Endothelial cell of umbilical vein (primary cell): Measurements from ENCODE around the gene STK32A. TPM values are rescaled to one million over a fixed set of nuclear protein-coding genes. Genes with fewer than 3 reads are reported as not detected.

ENCODE experiments used
- BruUV-seq: library from RNA; stranded (reverse); fragments of 400-500 nt; replicated peaks from 2 replicates; lab custom pipeline; 2021; lab: Mats Ljungman, UMichigan
- CTCF ChIA-PET: fragments of 300-600, 350-600 bp; sonication (Branson Sonifier 250); formaldehyde crosslinking; loops from one replicate; lab custom pipeline; 2021; ENCODE audit warnings: antibody characterized with exemption, inconsistent platforms; lab: Charles Lee
- POLR2A ChIA-PET: fragments of 300-600, 350-600 bp; sonication (Branson Sonifier 250); formaldehyde crosslinking; loops from one replicate; lab custom pipeline; 2021; ENCODE audit warnings: antibody characterized with exemption, inconsistent platforms; lab: Charles Lee
- DNase-seq: peaks from one replicate; pipeline ENCODE4 v3.0.0-alpha.2; 2011; ENCODE audit warnings: low read depth, low spot score
- FAIRE-seq: peaks from 2 replicates; lab custom pipeline; 2011; peaks lifted over from hg19 to GRCh38; lab: Jason Lieb, UNC
- H2AFZ ChIP-seq: 2 replicates; pipeline ENCODE4 v1.6.0; 2012; ENCODE audit warnings: low read depth, low read length, control low read depth, inconsistent platforms
- H3K27ac ChIP-seq: 2 replicates; pipeline ENCODE4 v1.5.1; 2011; ENCODE audit warnings: low read depth, mild to moderate bottlenecking, control low read depth, low read length, moderate library complexity; ENCODE audit not compliant: insufficient read depth
- H3K27me3 ChIP-seq, 2 experiments: 2 replicates each; pipeline versions ENCODE4 v1.6.0 to v1.6.1; 2011; ENCODE audit warnings: low read length in 2 of 2, mixed read lengths in 1 of 2; ENCODE audit not compliant: control insufficient read depth in 2 of 2, insufficient read depth in 2 of 2
- H3K36me3 ChIP-seq, 2 experiments: 2 replicates in 1 of 2; 3 replicates in 1 of 2; pipeline ENCODE4 v1.5.1; 2011; ENCODE audit warnings: low read length in 2 of 2, mild to moderate bottlenecking in 1 of 2, moderate library complexity in 1 of 2; ENCODE audit not compliant: control insufficient read depth in 2 of 2, insufficient read depth in 2 of 2; ENCODE audit errors: extremely low read depth in 1 of 2
- H3K4me1 ChIP-seq: 3 replicates; pipeline ENCODE4 v1.5.1; 2011; ENCODE audit warnings: mild to moderate bottlenecking, low read length; ENCODE audit not compliant: control insufficient read depth, insufficient read depth; ENCODE audit errors: extremely low read depth
- H3K4me2 ChIP-seq: 2 replicates; pipeline ENCODE4 v1.6.1; 2011; ENCODE audit warnings: low read length, control low read depth, mixed read lengths; ENCODE audit not compliant: insufficient read depth
- H3K4me3 ChIP-seq, 3 experiments: fragments of 200-600 bp in 1 of 3; sonication (generic), shearing (Covaris generic) in 1 of 3; replicated peaks in 1 of 3; 2 replicates each; pipeline ENCODE4 v1.5.1; 2011 to 2016; ENCODE audit warnings: control low read depth in 3 of 3, low read length in 3 of 3, mild to moderate bottlenecking in 2 of 3, inconsistent platforms in 1 of 3, low read depth in 1 of 3, moderate library complexity in 1 of 3; ENCODE audit not compliant: insufficient read depth in 1 of 3
- H3K79me2 ChIP-seq: 2 replicates; pipeline ENCODE4 v1.6.0; 2012; ENCODE audit warnings: low read length, inconsistent platforms; ENCODE audit not compliant: control insufficient read depth, insufficient read depth
- H3K9ac ChIP-seq: replicated peaks from 2 replicates; pipeline ENCODE3; 2011; ENCODE audit warnings: low read length, control low read depth; ENCODE audit not compliant: insufficient read depth; ENCODE audit errors: extremely low read depth
- H3K9me1 ChIP-seq: replicated peaks from 3 replicates; pipeline ENCODE4 v1.6.0; 2011; ENCODE audit warnings: mild to moderate bottlenecking, low read length; ENCODE audit not compliant: control insufficient read depth, insufficient read depth; ENCODE audit errors: extremely low read depth
- H3K9me3 ChIP-seq: replicated peaks from 2 replicates; pipeline ENCODE4 v1.5.1; 2012; ENCODE audit warnings: low read length, inconsistent platforms; ENCODE audit not compliant: control insufficient read depth, insufficient read depth
- H4K20me1 ChIP-seq: replicated peaks from 2 replicates; pipeline ENCODE3; 2011; ENCODE audit warnings: mild to moderate bottlenecking, low read length; ENCODE audit not compliant: control insufficient read depth, insufficient read depth; ENCODE audit errors: extremely low read depth
- EZH2 ChIP-seq: IDR thresholded peaks from 2 replicates; pipeline ENCODE4 v1.6.1; 2012; ENCODE audit warnings: borderline replicate concordance, low read depth, mild to moderate bottlenecking, moderate library complexity, low read length, inconsistent platforms; ENCODE audit not compliant: severe bottlenecking
- FOS ChIP-seq: IDR thresholded peaks from 2 replicates; pipeline ENCODE4 v1.6.1; 2011; ENCODE audit warnings: mild to moderate bottlenecking, low read length, moderate library complexity, borderline replicate concordance; ENCODE audit not compliant: insufficient read depth
- GATA2 ChIP-seq: IDR thresholded peaks from 2 replicates; pipeline ENCODE4 v1.7.0; 2011; ENCODE audit warnings: low read depth, mild to moderate bottlenecking, moderate library complexity, mixed read lengths, low read length; ENCODE audit not compliant: insufficient read length, insufficient read depth
- JUN ChIP-seq: IDR thresholded peaks from 2 replicates; pipeline ENCODE4 v1.6.1; 2011; ENCODE audit warnings: borderline replicate concordance, low read depth; ENCODE audit not compliant: insufficient read length, insufficient read depth
- MAX ChIP-seq: IDR thresholded peaks from 2 replicates; pipeline ENCODE4 v1.6.1; 2011; ENCODE audit not compliant: insufficient read depth, insufficient read length
- MYC ChIP-seq: IDR thresholded peaks from one replicate; pipeline ENCODE4 v1.6.1; 2011; ENCODE audit warnings: mild to moderate bottlenecking, low read depth, low read length
- POLR2A ChIP-seq: IDR thresholded peaks from 2 replicates; pipeline ENCODE4 v1.6.1; 2012; ENCODE audit warnings: low read depth, mild to moderate bottlenecking, control low read depth, low read length
- POLR2AphosphoS5 ChIP-seq: IDR thresholded peaks from 2 replicates; pipeline ENCODE4 v1.6.1; 2012; ENCODE audit warnings: low read depth, mild to moderate bottlenecking, control low read depth, low read length, moderate library complexity; ENCODE audit not compliant: insufficient read depth
- dilution Hi-C: fragments of 300-500 bp; cut with MboI; formaldehyde crosslinking; loops from one replicate; pipeline ENCODE4 v1.15.0; 2019; ENCODE audit warnings: low sequenced_read_pairs; ENCODE audit not compliant: extremely low pct_ligation_motif_present
- intact Hi-C: fragments of 100-400 bp; cut with micrococcal nuclease; formaldehyde crosslinking; loops from one replicate; pipeline ENCODE4 v1.10.0; 2022
- polyA plus RNA-seq, 4 experiments: library from polyadenylated mRNA; depleted of rRNA in 3 of 4; stranded (reverse) in 3 of 4; unstranded in 1 of 4; fragments of >200 nt; gene quantifications; 2 replicates each; pipeline versions ENCODE4 v1.2.1 to v1.2.3, GENCODE V29; 2011 to 2012; ENCODE audit warnings: missing spikeins in 1 of 4
- total RNA-seq: library from RNA; stranded (reverse); gene quantifications from 2 replicates; pipeline ENCODE4 v1.2.3, GENCODE V29; 2021
- TF ChIP-seq, protein P1 (sequence below), 2 donors: IDR thresholded peaks; 1 replicate in 1 of 2; 2 replicates in 1 of 2; pipeline ENCODE4 v1.5.1; 2011; ENCODE audit warnings: low read length in 2 of 2, mild to moderate bottlenecking in 2 of 2, moderate library complexity in 2 of 2, control low read depth in 1 of 2, inconsistent platforms in 1 of 2, low read depth in 1 of 2; ENCODE audit not compliant: insufficient read depth in 1 of 2; ENCODE audit errors: extremely low read depth in 1 of 2

Gene STK32A
- total and polyA plus RNA-seq, 2 donors (not counting 3 experiments of a cell fraction or from before 2014, with no cell fraction given) = not detected

GRCh38 chr5:147391781-147392180 is 157.0 kb downstream of the STK32A start:
- ChIA-PET CTCF (interaction anchor here (0.6 to 6.6 kb wide), 29 partner anchors 9 to 858 kb away, joined by 3 to 63 read pairs (median 4); partner anchors contain the start of gene STK32A), POLR2A (interaction anchor here (0.7 kb wide), 1 partner anchor 22 kb away, joined by 3 read pairs; no protein-coding TSS in a partner anchor)
- Histone ChIP-seq H3K27ac (no peak overlapping the region), H3K36me3 (peaks cover 2 to 10% of the 10 kb centered on the region in 2 experiments), H4K20me1 (no peaks in the 10 kb centered on the region), H3K4me1 (peaks cover 12% of the 10 kb centered on the region), H3K4me3 (no peak overlapping the region), H3K27me3 (no peaks in the 10 kb centered on the region), H3K9ac (no peak overlapping the region), H2AFZ (no peak overlapping the region), H3K9me3 (no peaks in the 10 kb centered on the region), H3K79me2 (no peaks in the 10 kb centered on the region), H3K4me2 (no peak overlapping the region), H3K9me1 (no peaks in the 10 kb centered on the region)
- TF ChIP-seq, protein P1, sequence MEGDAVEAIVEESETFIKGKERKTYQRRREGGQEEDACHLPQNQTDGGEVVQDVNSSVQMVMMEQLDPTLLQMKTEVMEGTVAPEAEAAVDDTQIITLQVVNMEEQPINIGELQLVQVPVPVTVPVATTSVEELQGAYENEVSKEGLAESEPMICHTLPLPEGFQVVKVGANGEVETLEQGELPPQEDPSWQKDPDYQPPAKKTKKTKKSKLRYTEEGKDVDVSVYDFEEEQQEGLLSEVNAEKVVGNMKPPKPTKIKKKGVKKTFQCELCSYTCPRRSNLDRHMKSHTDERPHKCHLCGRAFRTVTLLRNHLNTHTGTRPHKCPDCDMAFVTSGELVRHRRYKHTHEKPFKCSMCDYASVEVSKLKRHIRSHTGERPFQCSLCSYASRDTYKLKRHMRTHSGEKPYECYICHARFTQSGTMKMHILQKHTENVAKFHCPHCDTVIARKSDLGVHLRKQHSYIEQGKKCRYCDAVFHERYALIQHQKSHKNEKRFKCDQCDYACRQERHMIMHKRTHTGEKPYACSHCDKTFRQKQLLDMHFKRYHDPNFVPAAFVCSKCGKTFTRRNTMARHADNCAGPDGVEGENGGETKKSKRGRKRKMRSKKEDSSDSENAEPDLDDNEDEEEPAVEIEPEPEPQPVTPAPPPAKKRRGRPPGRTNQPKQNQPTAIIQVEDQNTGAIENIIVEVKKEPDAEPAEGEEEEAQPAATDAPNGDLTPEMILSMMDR (IDR thresholded peaks at IDR 0.05; ENCODE audit: extremely low read depth in 1 of 2, insufficient read depth in 1 of 2, low read depth in 1 of 2, low read length in 2 of 2) = peak; percentile 63 to 73
- peak; percentile 93 for TF ChIP-seq GATA2
- peak; percentile 88 for TF ChIP-seq FOS
- no peak for TF ChIP-seq MAX
- TF ChIP-seq MYC = no peak
- no peak for TF ChIP-seq EZH2
- TF ChIP-seq POLR2A = no peak
- TF ChIP-seq JUN = peak; percentile 73
- TF ChIP-seq POLR2AphosphoS5 = peak; percentile 58
- DNase-seq (peak; percentile 80), FAIRE-seq (peak; percentile 89)
- intact Hi-C loops = loop anchor here (1.0 to 2.0 kb wide), 3 partner anchors 12 to 167 kb away; no protein-coding TSS in a partner anchor
- no TSS peak for BruUV-seq
- dilution Hi-C loops = no loop called here
